Stimulated activated CD8-positive, alpha-beta memory T cell treated with anti-CD3 and anti-CD28 coated beads, Interleukin-2, amount 100 ng/mL, for 1 hour (primary cell): Measurements from ENCODE around the gene ZNF334.

Experiments used
- DNase-seq, 2 donors: peaks; one replicate each; pipeline ENCODE4 v3.0.0-alpha.2; 2020; ENCODE audit warnings: low read depth in 2 of 2

Gene ZNF334

DNA sequence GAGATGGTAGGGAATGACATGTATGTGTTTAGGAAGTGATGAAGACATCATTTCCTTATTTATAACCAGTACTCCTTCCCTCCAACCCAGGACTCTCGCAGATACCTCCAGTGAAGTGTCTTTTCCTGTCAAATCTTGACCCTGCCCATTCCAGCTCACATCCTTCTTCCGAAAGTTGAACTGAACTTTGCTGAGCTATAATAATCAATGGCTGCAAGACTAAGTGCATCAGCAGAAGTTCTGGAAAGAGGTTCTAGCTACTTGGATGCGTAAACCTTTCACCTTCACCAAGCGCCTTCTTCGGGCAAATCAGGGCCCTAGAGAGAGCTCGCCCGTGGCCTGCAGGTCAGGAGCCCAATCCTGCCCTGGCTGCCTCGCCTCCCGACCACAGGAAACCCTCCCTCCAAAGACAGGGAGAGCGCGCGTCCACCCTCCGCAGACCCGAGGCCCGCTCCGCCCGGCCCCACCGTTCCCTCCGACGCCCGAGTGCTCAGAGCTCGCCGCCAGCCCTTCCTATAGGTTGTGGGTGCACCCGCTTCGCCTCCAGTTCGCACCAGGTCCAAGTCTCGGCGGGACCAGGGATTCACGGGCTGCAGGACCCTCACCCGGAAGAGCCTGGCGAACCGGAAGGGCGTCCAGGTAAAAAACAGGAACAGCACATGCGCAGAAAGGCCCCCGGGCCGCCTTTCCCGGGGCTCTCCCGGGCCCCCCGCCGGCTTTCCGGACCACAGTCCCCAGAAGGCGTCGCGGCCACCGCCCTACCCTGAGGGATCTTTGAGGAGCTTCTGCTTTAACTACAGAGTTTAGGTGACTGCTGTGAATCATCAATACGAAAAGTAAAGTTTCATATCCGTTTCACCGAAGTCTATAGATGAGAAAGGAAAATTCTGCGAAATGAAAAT is at the start of gene ZNF334:
TSS of gene ZNF334 (minus strand) at position 617 of the 902 bp plus-strand sequence. CDS start 1,457 bp downstream, outside the sequence.
- no peak for DNase-seq

DNA sequence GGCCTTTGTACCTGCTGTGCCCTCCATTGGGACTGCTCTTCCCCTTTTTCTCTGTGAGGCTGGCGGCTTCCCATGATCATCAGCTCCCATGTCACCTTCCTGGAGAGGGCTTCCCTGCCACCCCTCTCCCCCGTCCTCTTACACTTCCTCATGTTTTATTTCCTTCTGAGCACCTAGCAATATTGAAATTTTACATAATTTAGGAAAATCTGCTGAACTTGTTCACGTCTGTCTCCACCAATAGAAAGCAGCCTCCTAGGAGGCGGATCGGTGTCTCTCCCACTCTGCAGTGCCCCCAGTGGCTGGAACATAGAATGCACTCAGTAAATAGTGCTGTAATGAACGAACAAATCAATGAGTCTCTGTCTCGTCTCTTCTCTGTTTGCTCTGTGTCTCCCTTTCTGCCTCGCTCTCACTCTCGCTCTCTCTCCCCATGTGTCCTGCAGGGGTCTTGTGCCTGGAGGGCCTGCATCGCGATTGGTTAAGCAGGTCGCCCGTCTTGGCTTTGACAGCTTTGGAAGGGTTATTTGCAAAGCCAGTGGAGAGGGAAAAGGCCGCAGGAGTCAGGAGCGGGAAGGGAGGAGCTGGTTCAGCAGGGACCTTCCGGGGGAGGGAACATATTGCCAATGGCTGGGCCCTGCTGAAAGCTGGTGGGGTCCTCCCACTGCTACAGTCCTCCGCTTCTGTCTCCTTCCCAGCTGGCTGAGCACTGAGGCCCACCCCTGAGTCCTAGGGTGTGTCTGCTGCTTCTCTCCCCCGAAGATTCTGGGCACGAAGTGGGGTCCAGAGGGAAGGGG is 49.2 kb upstream of the ZNF334 start:
- peak; percentile 28 to 43 for DNase-seq

DNA sequence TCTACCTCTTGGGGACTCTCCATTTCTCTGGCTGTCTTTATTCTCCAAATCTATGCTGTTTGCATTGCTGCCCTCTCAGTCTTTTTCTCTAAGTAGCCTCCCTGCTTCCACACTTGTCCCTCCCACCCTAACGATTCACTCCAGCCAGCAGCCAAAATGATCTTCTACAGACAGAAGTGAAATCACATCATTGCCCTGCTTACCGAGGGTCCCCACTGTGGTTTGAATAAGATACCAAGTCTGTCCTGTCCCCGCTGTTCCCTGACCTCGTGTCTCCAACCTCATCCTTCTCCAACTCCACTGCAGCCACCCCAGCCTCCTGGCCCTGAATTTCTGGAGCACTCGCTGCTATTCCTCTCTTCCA is 48.6 kb upstream of the ZNF334 start:
- DNase-seq, result no peak

DNA sequence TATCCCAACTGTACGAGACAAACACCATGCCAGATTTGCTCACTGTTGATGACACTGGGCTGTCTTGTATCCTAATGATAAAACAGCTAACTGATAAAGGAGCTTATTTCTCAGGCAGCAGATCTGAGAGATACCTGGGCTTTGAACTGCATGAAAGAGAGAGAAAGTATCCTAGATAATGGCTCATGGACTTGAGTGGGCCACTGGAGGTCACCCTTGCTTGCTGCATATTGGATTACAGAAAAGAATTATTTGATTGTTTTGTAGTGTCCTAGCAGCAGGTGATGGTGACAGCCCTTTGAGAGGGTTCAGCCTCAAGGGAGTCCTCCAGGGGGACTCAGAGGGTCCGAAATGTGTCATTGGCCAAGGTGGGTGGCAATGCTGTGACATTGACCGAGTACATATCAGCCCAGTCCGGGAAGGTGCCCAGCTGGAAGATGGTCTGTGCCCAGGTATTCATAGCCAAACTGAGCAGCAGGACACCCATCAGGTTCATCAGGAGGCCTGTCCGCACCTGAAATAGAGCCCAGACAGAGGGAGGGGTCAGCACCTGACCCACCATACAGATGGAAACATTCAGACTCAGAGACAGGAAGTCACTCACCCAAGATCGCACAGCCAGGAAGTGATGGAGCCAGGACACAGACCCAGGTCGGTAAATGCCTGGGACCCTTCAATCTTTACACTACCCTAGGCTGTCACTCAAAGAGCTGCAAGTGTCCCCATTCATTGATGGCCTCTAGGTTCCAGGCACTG is 46.5 kb upstream of the ZNF334 start:
- DNase-seq, result no peak

DNA sequence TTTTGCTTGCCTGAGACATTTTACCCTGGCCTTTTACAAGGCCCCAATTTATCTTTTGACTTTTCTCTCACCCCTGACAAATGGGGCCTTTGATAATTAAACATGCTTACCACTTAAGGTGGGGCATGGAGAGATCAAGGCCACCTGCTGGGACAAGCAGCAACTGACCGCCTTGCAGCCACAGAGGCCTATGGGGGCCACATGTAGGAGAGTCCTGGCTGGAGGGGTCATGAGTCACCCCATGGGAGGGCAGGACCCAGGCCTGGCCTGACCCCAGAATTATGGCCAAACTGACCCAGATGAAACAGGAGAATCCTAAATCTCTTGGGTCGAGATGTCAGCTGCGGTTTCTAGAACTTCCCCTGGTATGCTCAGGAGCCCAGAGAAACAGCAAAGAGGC is 45.6 kb upstream of the ZNF334 start:
- DNase-seq, result no peak

DNA sequence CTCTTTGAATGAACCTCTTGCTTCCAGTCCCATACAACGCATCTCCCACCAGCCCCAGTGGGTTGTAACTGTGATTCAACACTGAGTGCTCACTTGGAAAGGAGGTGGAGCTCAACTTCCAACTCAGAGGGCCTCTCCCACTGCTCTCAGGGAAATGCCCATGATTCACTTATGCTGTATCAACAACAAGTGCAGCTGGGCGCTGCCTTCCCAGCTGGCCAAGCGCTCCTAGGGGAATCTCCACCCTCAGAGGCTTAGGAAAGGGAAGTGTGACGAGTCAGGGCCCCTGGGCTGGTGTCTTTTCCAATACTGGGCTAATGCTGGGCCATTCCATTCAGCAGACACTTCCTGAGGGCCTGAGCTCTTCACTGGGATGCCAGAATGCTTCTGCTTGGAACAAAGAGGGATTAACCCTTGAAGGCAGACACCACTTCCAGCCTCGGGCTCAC is 45.2 kb upstream of the ZNF334 start:
- no peak for DNase-seq

DNA sequence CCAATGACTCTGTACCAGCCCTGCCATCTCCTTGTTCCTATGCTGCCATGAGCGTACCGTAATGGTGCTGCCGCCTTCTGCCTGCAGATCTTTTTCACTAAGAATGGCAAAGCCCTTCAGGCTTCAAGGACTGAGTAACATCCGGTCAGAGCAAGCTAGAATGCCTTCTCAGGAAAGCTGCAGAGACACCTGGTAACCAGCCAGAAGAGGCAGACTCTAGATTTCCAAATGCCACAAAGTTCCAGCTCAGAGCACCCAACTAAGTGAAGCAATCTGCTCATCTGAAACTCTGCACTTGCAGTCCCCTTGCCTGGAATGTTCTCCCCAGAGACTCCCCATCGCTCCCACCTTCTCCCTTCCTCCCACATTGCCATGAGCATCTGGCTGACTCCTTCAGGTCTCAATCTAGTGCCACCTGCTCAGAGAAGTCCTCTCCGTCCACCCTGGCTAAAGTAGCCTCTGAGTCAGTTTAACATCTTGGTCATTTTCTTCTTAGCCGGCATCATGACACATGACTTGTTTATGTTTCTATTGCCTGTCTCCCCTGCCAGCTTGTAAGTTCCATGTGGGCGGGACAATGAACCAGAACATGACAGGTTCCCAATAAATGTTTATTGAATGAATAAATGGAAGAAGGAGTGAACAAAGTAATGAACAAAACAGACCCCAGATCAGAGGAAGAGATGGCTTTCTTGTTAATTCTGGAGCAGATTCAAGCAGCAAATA is 44.0 kb upstream of the ZNF334 start:
- DNase-seq, result no peak

DNA sequence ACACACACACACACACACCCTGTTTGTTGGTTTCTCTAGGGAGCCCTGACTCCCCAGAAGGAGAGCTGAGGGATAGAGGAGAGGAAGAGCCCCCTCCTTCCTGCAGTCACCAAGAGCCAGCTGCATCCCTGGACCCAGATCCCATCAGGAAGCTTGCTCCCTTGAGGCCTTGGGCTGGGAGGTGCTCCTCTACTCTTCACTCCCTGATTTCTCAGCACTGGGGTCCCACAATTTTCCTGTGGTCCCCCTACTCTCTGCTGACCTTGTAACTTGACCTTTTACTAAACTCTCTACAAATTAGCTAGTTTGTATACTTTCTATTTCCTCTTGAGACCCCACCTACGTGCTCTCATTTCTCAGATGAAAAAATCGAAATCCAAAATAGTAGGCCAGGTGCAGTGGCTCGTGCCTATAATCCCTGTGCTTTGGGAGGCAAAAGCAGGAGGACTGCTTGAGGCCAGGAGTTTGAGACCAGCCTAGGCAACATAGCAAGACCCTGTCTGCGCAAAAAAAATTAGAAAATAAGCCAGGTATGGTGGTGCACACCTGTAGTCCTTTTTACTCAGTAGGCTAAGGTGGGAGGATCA is 42.1 kb upstream of the ZNF334 start:
- DNase-seq, result no peak

DNA sequence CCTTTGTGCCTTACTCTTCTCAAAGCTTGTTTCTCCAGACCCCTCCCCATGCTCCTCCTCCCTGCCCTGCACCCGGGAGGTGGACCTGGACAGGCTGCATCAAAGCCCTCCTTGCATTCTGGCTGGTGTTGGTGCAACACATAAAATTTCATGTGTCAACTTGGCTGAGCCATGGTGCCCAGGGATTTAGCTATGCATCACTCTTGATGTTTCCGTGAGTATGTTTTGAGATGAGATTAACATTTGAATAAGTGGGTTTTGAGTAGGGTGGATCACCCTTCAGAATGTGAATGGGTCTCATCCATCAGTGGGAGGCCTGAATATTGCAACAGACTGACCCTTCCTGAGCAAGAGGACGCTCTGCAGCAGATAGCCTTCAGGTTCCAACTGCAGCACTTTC is 41.5 kb upstream of the ZNF334 start:
- no peak for DNase-seq

DNA sequence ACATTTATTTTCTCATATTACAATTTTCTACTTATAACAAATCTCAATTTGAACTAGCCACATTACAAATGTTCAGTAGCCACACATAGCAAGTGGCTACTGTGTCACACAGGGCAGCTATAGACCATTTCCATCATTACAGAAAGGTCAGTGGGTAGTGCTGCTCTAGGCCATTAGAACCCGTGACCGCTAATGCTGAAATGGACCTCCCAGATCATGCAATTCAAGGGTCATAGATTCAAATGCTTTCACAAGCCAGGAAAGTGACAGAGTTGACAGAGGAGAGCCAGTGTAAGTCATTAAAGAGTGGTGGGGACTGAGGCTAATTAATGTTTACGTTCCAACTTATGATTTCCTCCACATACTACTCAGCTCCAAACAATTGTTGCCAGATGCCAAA is 40.6 kb upstream of the ZNF334 start:
- no peak for DNase-seq

DNA sequence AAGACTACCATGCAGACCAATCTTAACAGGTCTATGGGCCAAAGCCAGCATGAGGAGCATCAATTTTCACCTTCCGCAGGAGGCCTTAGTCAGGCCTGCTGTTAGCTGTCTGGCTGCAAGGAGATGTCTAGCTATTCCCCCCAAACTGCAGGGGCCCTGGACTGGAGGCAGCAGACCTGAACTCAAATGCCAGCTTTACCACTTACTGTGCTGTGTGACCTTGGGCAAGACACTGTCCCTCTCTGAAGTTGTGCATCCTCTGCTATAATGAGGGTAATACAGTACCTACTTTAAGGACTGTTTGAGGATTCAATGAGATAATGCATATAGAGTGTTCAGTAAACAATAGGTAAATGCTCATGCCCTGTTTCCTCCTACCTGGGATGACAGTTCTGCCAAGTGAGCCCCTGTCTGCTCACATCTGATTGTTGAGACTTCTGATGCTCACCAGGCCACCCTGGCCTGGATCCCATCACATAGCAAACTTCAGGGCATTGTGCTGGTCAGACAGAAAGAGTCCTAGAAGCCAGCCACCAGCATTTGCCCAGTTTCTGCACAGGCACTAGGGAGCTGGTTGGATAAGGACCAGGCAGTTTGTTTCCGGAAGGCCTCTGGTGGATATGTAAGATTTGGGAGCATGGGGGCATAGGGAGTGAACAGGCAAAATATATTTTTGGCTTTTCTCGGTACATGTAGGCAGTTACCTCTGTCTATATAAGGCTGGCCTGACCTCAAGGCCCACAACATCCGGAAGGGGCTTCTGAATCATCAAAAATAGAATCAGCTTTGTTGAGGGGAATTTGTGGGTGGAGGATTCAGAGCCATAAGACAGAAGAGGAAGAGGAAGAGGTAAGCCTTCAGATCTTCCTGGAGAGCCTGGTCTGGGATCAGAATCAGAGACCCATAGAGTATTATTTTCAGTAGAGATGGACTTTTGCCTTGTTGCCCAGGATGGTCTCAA is 39.4 kb upstream of the ZNF334 start:
- no peak for DNase-seq

DNA sequence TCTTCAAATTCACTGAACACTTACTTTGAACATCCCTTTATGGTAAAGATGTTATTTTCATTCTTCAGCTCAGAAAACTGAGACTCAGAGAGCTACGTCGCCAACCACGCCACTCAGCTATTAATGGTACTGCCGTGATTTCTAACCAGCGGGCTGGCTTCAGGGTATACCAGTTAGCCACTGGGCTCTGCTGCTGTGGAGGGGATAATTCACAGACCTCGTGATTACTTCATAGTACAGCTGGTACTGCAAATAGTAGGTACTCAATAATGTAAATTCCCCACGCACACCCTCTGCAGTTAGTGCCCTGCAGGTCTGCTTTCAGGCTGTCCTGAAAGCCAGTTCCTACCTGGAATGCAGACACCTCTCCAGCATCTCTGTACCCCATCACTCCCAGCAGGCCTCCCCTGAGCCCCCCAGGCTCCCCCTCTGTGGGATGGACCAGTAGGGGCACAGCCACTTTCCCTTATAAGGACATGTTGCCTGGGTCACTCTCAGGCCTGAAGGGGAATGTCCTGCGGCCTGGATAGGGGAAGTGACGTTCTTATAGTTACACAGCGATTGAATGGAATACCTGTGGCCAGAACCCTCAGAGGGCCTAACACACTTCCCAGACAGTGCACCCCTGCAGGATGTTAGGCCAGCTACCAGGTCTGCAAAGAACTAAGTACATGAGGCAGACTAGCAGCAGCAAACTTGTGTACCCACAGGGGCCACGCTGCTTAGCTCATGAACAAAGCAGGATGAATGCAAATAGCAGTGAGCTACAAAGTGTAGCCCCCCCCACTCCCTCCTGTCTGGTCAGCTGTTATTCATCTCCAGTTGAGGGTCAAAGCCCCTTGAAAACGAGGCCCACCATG is 38.4 kb upstream of the ZNF334 start:
- no peak for DNase-seq

DNA sequence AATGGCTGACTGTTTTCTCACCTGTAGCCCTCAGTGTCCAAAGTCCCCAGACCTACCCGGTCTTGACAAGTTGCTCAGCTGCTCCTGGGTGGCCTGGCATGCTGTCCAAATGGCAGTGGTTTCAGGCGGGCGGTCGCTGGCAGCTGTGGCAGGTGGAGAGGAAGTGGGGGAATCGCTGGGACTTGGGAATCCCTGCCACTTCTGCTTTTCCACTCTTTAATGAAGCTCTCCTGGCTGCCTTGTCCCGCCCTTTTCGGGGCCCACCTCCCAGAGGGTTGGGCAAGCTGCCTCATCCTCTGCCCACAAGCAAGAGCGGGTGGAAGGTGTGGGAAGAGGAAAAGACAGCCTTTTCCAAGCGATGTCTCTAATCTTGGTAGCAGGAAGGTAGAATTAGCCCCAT is 37.1 kb upstream of the ZNF334 start, which contains the start of gene OCSTAMP:
TSS of gene OCSTAMP (minus strand) at position 194 of the 400 bp plus-strand sequence. CDS start at position 100, 94 bp downstream.
- no peak for DNase-seq

DNA sequence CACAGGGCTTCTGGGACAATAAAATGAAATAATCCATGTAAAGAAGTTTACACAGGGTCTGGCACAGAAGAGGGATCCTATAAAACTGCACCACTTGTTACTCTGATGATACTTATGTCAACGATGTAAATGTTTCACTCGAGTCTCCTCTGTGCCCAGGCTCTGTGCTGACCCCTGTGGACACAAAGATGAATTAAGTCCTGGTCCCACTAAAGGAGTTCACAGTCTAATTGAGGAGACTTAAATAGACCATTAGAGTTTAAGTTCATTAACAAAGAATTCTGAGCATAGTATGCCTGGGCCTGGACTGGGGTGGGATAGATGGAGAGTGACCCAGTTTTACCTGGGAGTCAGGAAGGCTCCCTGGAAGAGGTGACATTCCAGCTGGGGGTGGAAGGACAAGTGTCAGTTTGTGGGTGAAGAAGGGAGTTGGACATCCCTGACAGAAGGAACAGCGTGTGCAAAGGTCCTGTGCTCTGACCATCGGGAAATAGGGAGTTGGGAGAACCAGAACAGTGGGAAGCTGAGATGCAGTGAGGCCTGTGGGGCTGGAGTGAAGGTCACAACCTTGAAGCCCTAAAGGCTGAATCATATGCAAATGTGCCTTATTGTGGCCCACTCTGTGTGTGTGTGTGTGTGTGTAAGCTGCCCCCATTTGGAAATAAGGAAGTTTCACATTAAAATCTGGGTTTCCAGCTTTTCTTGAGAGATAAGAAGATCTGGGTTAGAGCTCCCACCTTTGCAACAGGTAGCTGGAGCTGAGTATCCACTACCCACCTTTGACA is 36.0 kb upstream of the ZNF334 start:
- no peak for DNase-seq

DNA sequence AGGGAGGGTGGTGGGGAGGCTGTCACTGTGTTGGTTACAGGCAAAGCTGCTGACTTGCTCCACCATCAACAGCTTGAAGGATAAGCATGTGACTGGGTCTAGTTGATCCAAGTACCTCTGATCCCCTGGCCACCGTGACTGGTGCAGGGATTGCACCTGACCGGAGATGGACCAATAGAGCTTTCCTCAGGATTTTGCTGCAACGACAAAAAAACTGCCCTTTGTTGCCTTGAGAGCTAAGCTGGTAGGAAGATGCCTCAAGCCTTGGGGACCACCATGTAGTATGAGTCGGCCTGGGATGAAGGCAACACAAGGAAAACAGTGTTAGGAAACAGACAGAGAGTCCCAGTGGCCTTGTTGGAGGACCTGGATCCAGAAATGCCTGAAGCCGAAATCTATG is 35.3 kb upstream of the ZNF334 start:
- no peak for DNase-seq

DNA sequence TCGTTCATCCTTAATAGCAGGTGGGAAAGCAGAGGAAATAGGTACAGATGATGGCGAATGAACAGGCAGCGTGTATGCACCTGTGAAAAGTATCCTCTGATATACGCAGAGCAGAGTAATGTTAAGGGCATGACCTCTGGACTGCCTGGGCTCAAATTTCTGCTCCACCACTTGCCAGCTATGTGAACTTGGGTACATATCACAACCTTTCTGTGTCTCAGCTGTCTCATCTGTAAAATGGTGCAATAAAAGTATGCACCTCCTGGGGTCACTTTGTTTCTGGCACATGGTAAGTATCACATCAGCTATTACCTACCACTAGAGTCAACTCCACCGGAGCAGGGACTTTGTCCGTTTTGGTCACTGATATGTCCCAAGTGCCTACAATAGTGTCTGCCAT is 34.6 kb upstream of the ZNF334 start:
- DNase-seq, result no peak

DNA sequence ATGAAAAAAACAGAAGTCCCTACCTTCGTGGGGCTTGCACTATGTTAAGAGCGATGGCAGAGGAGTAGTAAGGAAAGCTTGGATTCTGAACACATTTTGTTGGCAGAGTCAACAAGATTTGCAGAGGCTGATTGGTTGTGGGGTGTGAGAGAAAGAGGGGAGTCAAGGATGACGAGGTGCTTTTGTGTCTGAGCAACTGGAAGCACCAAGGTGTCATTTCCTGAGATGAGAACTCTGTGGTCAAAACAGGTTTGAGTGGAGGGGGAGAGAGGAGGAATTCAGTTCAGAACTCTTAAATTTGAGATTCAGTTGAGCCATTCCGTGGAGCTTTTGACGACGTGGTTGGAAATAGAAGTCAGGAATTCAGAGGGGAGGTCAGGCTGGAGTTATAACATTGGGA is 33.6 kb upstream of the ZNF334 start:
- no peak for DNase-seq

DNA sequence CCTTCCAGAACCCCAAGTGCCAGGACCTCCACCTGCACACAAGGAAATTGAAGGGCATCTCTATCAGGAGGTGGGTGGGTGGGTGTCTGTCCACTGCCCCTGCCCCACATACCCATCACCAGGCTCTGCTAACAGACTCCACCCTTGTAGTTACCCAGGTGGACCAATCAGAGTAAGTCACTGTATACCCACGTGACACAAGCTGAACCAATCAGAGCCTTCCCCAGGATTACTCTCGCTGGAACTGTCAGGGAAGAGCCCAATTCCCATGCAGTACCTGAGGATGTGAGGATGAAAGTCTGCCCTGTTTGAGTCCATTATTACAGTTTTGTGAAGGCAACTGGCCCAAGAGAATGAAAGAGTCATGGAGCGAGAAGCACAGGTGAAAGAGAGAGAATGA is 32.9 kb upstream of the ZNF334 start:
- DNase-seq, result no peak
